Myocyte (in vitro differentiated cells): ENCODE results near the gene AUTS2. TPM values are rescaled to one million over a fixed set of nuclear protein-coding genes. Genes with fewer than 3 reads are reported as not detected.
"Not testable (repeated sequence)": the region's sequence is repeated elsewhere in the genome, so short reads cannot be mapped to it uniquely, and the experiment has no call there.

Experiments
- DNase-seq: peaks from one replicate; pipeline ENCODE4 v3.0.0-alpha.2; 2012; ENCODE audit warnings: low read depth
- total RNA-seq: library from RNA; depleted of rRNA; stranded (reverse); fragments of >200 nt; gene quantifications from 2 replicates; pipeline ENCODE4 v1.2.3, GENCODE V29; 2014

AUTS2 gene
- total RNA-seq, 1 donor from 2014 or later = 4.4 TPM

DNA sequence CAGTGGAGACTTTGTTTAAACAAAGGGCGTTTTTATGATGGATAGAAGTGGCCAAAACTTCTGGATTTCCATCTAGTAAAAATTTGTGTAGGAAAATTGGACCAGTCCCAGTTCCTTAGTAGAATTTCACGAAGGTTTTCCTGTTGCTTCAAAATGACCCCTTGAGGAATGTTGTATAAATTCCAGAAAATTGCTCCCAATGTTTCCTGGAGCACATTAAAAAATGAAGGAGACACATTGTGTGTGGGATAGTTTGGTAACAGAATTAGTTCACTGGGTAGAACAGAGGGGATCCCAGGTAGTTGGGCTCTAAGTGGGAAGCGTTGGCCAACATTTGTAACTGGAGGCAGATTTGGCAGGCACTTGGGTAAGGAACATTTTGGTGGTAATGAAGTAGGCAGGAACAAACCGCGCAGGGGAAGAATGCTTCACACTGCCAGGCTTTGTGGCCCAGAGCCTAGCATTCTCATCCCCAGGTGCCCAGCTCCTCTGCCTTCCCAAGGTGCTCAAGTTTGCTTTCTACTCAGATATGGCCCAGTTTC is 758.6 kb downstream of the AUTS2 start:
- no peak for DNase-seq

- no peak for DNase-seq
Observed at GRCh38 chr7:70360557-70360956, 762.3 kb downstream of the AUTS2 start.

DNA sequence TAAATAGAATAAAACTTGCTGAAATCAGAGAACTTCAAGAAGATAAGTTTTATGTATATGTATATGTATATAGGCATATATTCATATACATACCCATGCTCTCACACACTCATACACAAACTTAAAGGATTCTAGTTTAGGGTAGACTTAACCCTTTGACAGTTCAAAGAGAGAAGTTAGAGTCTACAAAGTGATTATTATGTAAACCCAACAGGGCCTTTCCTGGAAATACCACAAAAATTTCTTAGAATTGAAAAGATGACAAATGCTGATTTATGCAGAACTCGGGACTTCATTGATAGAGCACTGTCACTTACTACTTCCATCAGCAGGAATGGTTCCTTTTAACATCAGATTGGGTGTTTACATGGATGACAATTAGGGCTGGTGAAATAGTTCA is 763.5 kb downstream of the AUTS2 start:
- no peak for DNase-seq

- not testable (repeated sequence) for DNase-seq
Observed at GRCh38 chr7:70364393-70364792, 766.1 kb downstream of the AUTS2 start.

DNA sequence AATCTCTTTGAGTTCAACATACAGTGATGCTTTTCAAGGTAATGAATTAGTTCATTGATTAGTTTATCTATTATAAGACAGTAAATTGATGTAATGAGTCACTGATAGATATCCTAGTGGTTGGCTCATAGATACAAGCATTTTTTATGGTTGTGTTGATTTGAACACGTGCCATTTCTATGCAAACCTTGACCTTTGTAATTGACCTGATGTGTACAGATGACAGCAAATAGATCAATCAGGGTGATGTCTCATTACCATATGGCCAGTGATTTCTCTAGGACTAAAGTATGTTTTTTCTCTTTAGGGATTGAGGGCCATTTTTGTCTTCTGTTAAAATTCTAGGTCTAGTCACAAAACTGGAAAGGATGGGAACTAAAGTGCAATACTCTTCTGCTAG is 773.4 kb downstream of the AUTS2 start:
- DNase-seq = no peak

- no peak for DNase-seq
Observed at GRCh38 chr7:70372768-70373515, 774.7 kb downstream of the AUTS2 start.

- no peak for DNase-seq
Observed at GRCh38 chr7:70374772-70375533, 776.7 kb downstream of the AUTS2 start.

- no peak for DNase-seq
Observed at GRCh38 chr7:70376561-70377031, 778.3 kb downstream of the AUTS2 start.

GRCh38 chr7:70377957-70378356 is 779.7 kb downstream of the AUTS2 start:
- no peak for DNase-seq

DNA sequence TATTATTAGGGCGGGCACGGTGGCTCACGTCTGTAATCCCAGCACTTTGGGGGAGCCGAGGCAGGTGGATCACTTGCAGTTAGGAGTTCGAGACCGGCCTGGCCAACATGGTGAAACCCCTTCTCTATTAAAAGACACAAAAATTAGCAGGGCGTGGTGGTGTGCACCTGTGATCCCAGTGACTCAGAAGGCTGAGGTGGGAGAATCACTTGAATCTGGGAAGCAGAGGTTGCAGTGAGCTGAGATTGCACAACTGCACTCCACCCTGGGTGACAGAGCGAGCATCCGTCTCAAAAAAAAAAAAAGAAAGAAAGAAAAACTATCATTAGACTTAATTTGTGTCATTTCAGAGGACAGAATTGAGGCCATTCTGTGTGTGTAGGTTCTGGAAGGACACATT is 780.9 kb downstream of the AUTS2 start:
- no peak for DNase-seq

DNA sequence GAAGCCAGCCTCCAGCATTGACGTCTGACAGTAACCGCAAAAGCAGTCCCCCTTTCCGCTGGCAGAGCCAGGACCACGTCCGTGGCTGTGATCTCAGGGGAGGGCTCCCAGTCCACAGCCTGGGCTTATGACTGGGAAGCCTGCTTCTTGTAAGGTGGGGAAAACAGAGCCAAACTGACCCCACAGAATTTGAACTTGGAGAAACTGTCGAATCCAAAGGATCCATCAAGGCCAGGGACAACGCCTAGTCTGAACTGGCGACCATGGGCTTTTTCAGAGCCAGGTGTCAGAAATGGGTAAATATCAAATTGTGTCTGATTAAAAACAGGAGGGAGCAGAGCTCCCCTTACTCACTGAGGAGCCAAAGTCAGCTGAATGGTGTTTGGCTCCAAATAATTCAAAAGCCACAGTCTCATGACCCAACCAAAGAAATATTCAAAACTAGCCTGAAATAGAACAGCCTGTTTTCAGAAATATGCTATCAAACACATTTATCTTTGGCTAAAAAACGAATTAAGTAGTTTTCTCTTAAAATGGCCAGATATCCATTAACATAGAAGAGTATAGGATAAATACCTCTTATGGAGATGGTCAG is 782.2 kb downstream of the AUTS2 start:
- no peak for DNase-seq

DNA sequence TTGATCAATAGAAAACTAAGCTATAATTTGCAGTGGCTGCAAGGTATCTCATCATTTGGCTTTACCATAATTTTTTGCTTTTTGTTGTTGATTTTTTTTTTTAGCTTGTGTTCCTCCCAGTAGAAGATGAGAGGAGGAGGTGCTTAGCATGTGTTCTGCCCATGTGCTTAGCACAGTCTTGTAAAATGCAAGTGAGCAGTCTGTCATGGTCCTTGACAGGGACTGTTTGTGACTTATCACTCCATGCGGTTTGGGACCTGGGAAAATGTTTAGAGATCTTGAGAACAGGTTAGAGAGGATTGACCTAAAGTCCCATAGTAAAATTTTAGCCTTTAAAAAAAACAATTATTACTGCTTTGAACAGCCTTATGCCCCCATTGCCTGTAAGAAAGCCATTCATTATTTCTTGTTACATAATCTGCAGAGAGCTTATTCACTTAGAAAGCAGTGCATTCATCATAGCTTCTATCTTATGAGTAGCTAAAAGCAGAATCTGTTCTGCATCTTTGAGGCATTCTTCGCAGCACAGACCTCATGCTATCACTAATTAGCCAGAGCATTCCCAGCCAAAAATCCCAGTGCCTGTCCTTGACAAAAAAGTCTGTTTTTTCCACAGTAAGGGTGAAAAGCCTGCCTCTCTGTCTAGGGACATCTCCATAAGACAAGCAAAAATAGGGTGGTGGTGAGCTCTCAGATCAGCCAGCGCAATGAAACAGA is 784.9 kb downstream of the AUTS2 start:
- no peak for DNase-seq

DNA sequence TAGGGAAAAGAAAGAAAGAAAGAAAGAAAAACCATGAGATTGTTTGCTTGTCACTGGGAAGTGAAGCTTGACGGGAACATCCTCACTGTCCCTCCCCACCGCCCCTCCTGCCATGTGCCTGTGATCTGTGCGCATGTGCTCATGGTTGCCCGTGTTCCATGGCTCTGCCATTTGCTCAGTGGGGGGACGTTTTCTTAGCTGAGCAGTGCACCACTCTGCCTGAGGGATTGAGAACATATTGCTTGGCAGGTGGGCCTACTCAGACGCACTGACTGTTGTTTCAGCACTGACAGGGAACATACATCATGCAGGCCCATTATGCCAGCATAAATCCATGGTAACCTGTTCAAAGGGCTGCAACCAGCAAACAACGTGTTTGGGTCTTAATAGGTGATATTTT is 785.7 kb downstream of the AUTS2 start:
- no peak for DNase-seq

DNA sequence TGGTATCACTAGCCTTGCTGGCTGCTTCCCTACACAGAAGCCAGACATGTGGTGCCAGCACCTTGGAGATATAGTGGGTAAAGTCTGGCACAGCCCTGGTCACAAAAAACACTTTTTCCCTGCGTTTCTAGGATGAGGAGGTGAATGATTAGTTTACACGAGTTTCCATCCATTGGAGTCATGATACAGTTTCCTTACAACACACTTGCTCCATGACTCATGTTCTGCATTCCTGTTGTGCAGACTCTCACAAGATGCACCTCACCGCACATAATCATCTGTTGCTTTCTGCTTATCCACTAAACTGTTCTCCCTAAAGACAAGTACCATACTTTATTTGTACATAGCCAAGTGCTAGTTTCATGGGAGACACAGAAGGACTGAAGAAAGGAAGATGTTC is 786.6 kb downstream of the AUTS2 start:
- no peak for DNase-seq

- no peak for DNase-seq
Observed at GRCh38 chr7:70387217-70387616, 788.9 kb downstream of the AUTS2 start.

GRCh38 chr7:70389531-70390151 is 791.4 kb downstream of the AUTS2 start:
- no peak for DNase-seq

GRCh38 chr7:70390251-70390650 is 792.0 kb downstream of the AUTS2 start:
- DNase-seq = no peak

DNA sequence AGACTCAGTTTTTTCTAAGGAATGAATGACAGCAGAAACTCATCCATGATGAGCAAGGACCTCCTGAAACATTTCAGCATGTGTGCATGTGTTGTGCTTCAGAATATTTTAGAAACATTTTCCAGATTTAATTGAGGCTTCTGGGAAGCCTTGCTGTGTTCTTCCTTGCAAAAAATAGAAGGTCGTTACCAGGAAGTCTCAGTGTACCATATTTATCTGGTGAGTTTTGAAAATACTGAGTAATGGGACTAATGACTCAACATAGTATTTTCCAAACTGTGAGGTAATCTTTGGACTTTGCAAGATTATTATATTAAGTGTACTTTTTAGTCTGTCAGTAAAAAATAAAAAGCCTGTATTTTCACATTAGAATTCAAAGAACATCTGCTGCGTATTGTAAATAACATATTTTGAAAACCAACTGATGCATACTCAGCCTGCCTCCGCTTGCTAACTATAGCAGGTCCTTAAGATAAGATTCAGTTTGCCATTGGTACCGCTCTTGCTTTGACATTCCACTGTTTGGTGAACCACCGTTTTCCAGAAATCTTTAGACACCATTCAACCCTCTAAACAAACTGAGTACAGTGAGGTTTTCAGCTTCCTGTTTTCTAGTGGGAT is 794.1 kb downstream of the AUTS2 start:
- no peak for DNase-seq

GRCh38 chr7:70392877-70393435 is 794.7 kb downstream of the AUTS2 start:
- no peak for DNase-seq

GRCh38 chr7:70393956-70394355 is 795.7 kb downstream of the AUTS2 start:
- no peak for DNase-seq
